ENCODE results near the gene DHRS3. TPM values are rescaled to one million over a fixed set of nuclear protein-coding genes. Genes with fewer than 3 reads are reported as not detected.

The DHRS3 gene
- total and polyA plus RNA-seq, 2 of the 13 experiments (the other 11 are each of a cell fraction or from before 2014, with no cell fraction given) = 48.5 to 90.5 TPM

- TF ChIP-seq CENPT (CRISPR knock-in tag; IDR thresholded peaks at IDR 0.05; ENCODE audit: low read depth) (no peak), ZNF782 (CRISPR knock-in tag; IDR thresholded peaks at IDR 0.05; ENCODE audit: borderline replicate concordance) (no peak), NR2C2 (CRISPR knock-in tag; IDR thresholded peaks at IDR 0.05; ENCODE audit: borderline replicate concordance) (no peak), MBD4 (IDR thresholded peaks at IDR 0.05; ENCODE audit: borderline replicate concordance, low read length) (no peak), ZMYM3 (CRISPR knock-in tag; IDR thresholded peaks at IDR 0.05) (peak; percentile 53; the same call in 1 of the 2 replicates), ZNF562 (CRISPR knock-in tag; IDR thresholded peaks at IDR 0.05; ENCODE audit: borderline replicate concordance) (no peak), ZNF687 (CRISPR knock-in tag; IDR thresholded peaks at IDR 0.05) (peak; percentile 91), SAFB2 (CRISPR knock-in tag; IDR thresholded peaks at IDR 0.05; ENCODE audit: borderline replicate concordance, low read depth) (no peak), GLI4 (CRISPR knock-in tag; IDR thresholded peaks at IDR 0.05; ENCODE audit: borderline replicate concordance) (no peak), RFX5 (IDR thresholded peaks at IDR 0.05; ENCODE audit: low read depth, low read length) (no peak), ZNF691 (CRISPR knock-in tag; IDR thresholded peaks at IDR 0.05; ENCODE audit: borderline replicate concordance, low read depth) (no peak), ETS1 (CRISPR knock-in tag; IDR thresholded peaks at IDR 0.05) (no peak), ZNF850 (CRISPR knock-in tag; conservative IDR thresholded peaks at IDR 0.05) (no peak), REL (CRISPR knock-in tag; conservative IDR thresholded peaks at IDR 0.05) (no peak), MAZ (IDR thresholded peaks at IDR 0.05; ENCODE audit: borderline replicate concordance, low read depth, low read length) (no peak), MAZ (CRISPR knock-in tag; IDR thresholded peaks at IDR 0.05; ENCODE audit: low read depth) (0 out of 2 replicates have a peak, but pooled peaks have one; percentile 21), KLF6 (CRISPR knock-in tag; IDR thresholded peaks at IDR 0.05) (no peak), ZNF792 (CRISPR knock-in tag; IDR thresholded peaks at IDR 0.05) (0 out of 2 replicates have a peak, but pooled peaks have one; percentile 24), IRF2 (CRISPR knock-in tag; IDR thresholded peaks at IDR 0.05) (no peak)
Observed at GRCh38 chr1:12548973-12549459, 69.0 kb downstream of the DHRS3 start (continued).
